NK-92 treated with Interleukin-12 subunit alpha and Interleukin-12 subunit beta, amount 100 ng/mL, for 24 hours (cell line): ENCODE measurements around the gene FOXO6.

Experiments used
- DNase-seq: peaks from one replicate; lab custom pipeline; 2025; lab: John Stamatoyannopoulos, UW

Gene FOXO6

GRCh38 chr1:41385398-41386195 is 24.4 kb downstream of the FOXO6 start:
- DNase-seq: no peak

- no peak for DNase-seq
Observed at GRCh38 chr1:41386196-41386663, 25.0 kb downstream of the FOXO6 start.

GRCh38 chr1:41387667-41388091 is 26.4 kb downstream of the FOXO6 start:
- DNase-seq: no peak

- no peak for DNase-seq
Observed at GRCh38 chr1:41388510-41388909, 27.3 kb downstream of the FOXO6 start.

- DNase-seq: no peak
Observed at GRCh38 chr1:41389009-41389408, 27.8 kb downstream of the FOXO6 start.

- DNase-seq: no peak
Observed at GRCh38 chr1:41390166-41390565, 28.9 kb downstream of the FOXO6 start.

- no peak for DNase-seq
Observed at GRCh38 chr1:41390573-41390972, 29.3 kb downstream of the FOXO6 start.

GRCh38 chr1:41391834-41392527 is 30.7 kb downstream of the FOXO6 start:
- no peak for DNase-seq

- no peak for DNase-seq
Observed at GRCh38 chr1:41392528-41392924, 31.3 kb downstream of the FOXO6 start.

GRCh38 chr1:41393716-41394368 is 32.6 kb downstream of the FOXO6 start:
- no peak for DNase-seq

GRCh38 chr1:41394369-41394744 is 33.1 kb downstream of the FOXO6 start:
- DNase-seq: no peak

- no peak for DNase-seq
Observed at GRCh38 chr1:41394959-41395956, 34.0 kb downstream of the FOXO6 start.

- DNase-seq: no peak
Observed at GRCh38 chr1:41396084-41396483, 34.9 kb downstream of the FOXO6 start.

- no peak for DNase-seq
Observed at GRCh38 chr1:41397020-41397419, 35.8 kb downstream of the FOXO6 start.

GRCh38 chr1:41397753-41398330 is 36.6 kb downstream of the FOXO6 start:
- DNase-seq: no peak

GRCh38 chr1:41399145-41399795 is 38.0 kb downstream of the FOXO6 start:
- no peak for DNase-seq

- DNase-seq: no peak
Observed at GRCh38 chr1:41400225-41400624, 39.0 kb downstream of the FOXO6 start.

- DNase-seq: no peak
Observed at GRCh38 chr1:41401899-41402298, 40.7 kb downstream of the FOXO6 start.

- DNase-seq: no peak
Observed at GRCh38 chr1:41404308-41404761, 43.1 kb downstream of the FOXO6 start.

- no peak for DNase-seq
Observed at GRCh38 chr1:41407664-41408252, 46.5 kb downstream of the FOXO6 start.
